Measurements from ENCODE around the gene ATOH8.

DNA sequence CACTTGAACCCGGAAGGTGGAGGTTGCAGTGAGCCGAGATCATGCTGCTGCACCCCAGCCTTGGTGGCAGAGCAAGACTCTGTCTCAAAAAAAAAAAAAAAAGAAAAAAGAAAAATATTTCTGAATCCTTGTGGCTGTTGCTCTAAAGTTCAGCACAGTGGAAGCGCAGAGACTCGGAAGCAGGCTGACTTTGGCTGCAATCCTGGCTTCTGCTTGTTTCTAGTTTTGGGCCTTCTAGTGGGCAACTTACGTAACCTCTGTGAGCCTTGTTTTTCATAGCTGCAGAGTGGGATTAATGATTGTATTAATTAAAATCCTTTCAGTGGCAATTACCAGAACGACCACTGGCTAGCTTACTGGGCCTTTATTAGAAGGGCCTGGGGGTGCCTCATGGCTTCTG is 31.3 kb upstream of the ATOH8 start:
- TF ChIP-seq, protein P1, sequence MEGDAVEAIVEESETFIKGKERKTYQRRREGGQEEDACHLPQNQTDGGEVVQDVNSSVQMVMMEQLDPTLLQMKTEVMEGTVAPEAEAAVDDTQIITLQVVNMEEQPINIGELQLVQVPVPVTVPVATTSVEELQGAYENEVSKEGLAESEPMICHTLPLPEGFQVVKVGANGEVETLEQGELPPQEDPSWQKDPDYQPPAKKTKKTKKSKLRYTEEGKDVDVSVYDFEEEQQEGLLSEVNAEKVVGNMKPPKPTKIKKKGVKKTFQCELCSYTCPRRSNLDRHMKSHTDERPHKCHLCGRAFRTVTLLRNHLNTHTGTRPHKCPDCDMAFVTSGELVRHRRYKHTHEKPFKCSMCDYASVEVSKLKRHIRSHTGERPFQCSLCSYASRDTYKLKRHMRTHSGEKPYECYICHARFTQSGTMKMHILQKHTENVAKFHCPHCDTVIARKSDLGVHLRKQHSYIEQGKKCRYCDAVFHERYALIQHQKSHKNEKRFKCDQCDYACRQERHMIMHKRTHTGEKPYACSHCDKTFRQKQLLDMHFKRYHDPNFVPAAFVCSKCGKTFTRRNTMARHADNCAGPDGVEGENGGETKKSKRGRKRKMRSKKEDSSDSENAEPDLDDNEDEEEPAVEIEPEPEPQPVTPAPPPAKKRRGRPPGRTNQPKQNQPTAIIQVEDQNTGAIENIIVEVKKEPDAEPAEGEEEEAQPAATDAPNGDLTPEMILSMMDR (IDR thresholded peaks at IDR 0.05), result no peak
- TF ChIP-seq POLR2A (IDR thresholded peaks at IDR 0.05), result no peak

Measured in uterus (tissue), 2 donors.